ENCODE measurements around the gene THTPA.

THTPA gene

GRCh38 chr14:23546450-23547035 lies 9.5 kb upstream of the THTPA start:
- no peak overlapping the region for H3K4me3 ChIP-seq (ENCODE audit: low read depth, low read length)
- no peak for DNase-seq (ENCODE audit: low read depth, low spot score)
- in situ Hi-C loops (cut with HindIII; ENCODE audit: low sequenced_read_pairs), result no loop called here
- TF ChIP-seq, protein P1, sequence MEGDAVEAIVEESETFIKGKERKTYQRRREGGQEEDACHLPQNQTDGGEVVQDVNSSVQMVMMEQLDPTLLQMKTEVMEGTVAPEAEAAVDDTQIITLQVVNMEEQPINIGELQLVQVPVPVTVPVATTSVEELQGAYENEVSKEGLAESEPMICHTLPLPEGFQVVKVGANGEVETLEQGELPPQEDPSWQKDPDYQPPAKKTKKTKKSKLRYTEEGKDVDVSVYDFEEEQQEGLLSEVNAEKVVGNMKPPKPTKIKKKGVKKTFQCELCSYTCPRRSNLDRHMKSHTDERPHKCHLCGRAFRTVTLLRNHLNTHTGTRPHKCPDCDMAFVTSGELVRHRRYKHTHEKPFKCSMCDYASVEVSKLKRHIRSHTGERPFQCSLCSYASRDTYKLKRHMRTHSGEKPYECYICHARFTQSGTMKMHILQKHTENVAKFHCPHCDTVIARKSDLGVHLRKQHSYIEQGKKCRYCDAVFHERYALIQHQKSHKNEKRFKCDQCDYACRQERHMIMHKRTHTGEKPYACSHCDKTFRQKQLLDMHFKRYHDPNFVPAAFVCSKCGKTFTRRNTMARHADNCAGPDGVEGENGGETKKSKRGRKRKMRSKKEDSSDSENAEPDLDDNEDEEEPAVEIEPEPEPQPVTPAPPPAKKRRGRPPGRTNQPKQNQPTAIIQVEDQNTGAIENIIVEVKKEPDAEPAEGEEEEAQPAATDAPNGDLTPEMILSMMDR (IDR thresholded peaks at IDR 0.05; ENCODE audit: low read depth, low read length), result no peak

GRCh38 chr14:23547924-23548323 lies 8.1 kb upstream of the THTPA start:
- in situ Hi-C loops (cut with HindIII; ENCODE audit: low sequenced_read_pairs), result no loop called here
- H3K4me3 ChIP-seq (ENCODE audit: low read depth, low read length), result no peak overlapping the region
- TF ChIP-seq, protein P1 (IDR thresholded peaks at IDR 0.05; ENCODE audit: low read depth, low read length), result no peak
- no peak for DNase-seq (ENCODE audit: low read depth, low spot score)

GRCh38 chr14:23548351-23549318 lies 7.4 kb upstream of the THTPA start:
- peak; percentile 53 for DNase-seq (ENCODE audit: low read depth, low spot score)

GRCh38 chr14:23550131-23550811 lies 5.8 kb upstream of the THTPA start:
- DNase-seq (ENCODE audit: low read depth, low spot score), result no peak
- in situ Hi-C loops (cut with HindIII; ENCODE audit: low sequenced_read_pairs), result no loop called here
- peak overlapping the region; percentile 69 for H3K4me3 ChIP-seq (ENCODE audit: low read depth, low read length)
- TF ChIP-seq, protein P1 (IDR thresholded peaks at IDR 0.05; ENCODE audit: low read depth, low read length), result no peak

More at GRCh38 chr14:23548351-23549318, 7.4 kb upstream of the THTPA start:
- in situ Hi-C loops (cut with HindIII; ENCODE audit: low sequenced_read_pairs), result no loop called here
- TF ChIP-seq, protein P1 (IDR thresholded peaks at IDR 0.05; ENCODE audit: low read depth, low read length), result no peak
- H3K4me3 ChIP-seq (ENCODE audit: low read depth, low read length), result no peak overlapping the region

GRCh38 chr14:23550812-23551265 lies 5.2 kb upstream of the THTPA start:
- peak overlapping the region; percentile 69 for H3K4me3 ChIP-seq (ENCODE audit: low read depth, low read length)
- DNase-seq (ENCODE audit: low read depth, low spot score), result no peak
- TF ChIP-seq, protein P1 (IDR thresholded peaks at IDR 0.05; ENCODE audit: low read depth, low read length), result no peak
- in situ Hi-C loops (cut with HindIII; ENCODE audit: low sequenced_read_pairs), result no loop called here

GRCh38 chr14:23551266-23552028 lies 4.6 kb upstream of the THTPA start, which contains the start of gene ZFHX2:
ZFHX2 (minus strand) TSS chr14:23551765; CDS start chr14:23535325, 16,440 bp downstream.
- DNase-seq (ENCODE audit: low read depth, low spot score), result peak; percentile 61
- H3K4me3 ChIP-seq (ENCODE audit: low read depth, low read length), result peak within 1 kb of the TSS; percentile 69
- TF ChIP-seq, protein P1 (IDR thresholded peaks at IDR 0.05; ENCODE audit: low read depth, low read length), result no peak
- in situ Hi-C loops (cut with HindIII; ENCODE audit: low sequenced_read_pairs), result no loop called here

Data from astrocyte of the spinal cord (primary cell).